ENCODE results near the gene GSPT1.

GSPT1 gene

DNA sequence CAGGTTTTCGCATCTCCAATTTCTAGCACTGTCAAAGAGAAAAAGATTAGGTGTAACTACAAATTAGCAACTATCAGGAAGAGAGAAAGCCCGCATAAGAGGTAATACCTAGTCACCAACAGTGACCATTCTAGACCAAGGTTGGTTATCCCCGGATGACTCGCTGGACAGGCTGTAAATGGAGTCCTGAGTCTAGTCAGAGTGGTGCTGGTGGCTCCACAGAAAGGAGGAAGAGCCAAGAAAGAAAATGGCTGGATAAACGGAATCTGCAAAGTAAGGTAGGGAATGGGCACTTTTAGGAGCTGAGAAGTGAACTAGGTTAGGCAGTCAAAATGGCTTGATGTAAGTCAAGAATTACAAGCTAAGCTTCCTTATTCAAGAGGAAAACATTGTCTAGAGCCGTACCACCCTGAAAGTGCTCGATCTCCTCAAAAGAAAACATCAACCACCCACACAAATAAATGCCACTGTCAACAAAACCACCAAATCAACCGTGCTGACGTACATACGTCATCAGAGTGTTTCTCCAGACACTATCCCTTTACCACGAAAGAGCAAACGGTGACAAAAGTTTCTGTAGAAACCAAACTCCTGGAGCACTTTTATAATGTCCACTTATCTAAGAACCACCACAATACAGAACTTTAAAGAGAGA, 2.2 kb downstream of the GSPT1 start:
- no peak for DNase-seq (ENCODE audit: low read depth)

- peak; percentile 57 for DNase-seq (ENCODE audit: low read depth)
Observed at GRCh38 chr16:11909653-11910545, 5.9 kb downstream of the GSPT1 start.

DNA sequence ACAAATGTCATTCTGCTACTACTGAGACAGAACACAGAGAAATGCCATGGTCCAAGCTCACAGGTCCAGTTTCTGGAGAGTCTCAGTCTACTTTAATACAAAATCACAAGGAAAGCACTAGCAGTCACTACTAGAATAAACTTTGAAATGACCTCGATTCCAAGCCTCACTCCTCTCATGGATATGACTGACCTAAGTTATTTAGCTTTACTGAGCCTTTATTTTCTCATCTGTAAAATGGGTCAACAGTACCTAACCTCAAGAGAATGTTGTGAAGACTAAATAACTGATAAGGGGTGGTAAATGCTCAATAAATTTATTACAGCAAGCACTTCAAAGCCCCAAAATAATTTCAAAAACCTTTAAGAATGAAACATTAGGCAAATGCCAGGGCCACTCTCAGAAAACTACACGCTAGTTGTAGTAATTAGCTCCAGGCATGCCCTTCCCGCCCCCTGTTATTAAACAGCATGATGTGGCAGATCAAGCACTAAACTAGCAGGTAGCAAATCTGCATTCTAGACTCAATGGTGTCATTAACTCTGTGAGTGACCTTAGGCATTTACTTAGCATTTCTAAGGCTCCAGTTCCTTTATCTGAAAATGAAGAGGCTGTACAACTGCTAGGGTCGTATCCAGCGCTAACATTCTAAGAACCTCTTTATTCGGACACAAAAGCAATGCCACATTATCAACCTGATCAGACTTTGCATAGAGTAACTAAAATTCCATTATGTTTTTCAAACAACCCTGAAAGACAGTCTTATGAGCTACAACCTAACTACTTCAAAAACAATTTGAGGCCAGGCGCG, 8.4 kb downstream of the GSPT1 start:
- DNase-seq (ENCODE audit: low read depth): no peak

GRCh38 chr16:11903906-11904305, 11.8 kb downstream of the GSPT1 start:
- no peak for DNase-seq (ENCODE audit: low read depth)

- DNase-seq (ENCODE audit: low read depth): peak; percentile 31
Observed at GRCh38 chr16:11901091-11901490, 14.7 kb downstream of the GSPT1 start.

GRCh38 chr16:11896486-11897176, 19.1 kb downstream of the GSPT1 start:
- DNase-seq (ENCODE audit: low read depth): peak; percentile 87

DNA sequence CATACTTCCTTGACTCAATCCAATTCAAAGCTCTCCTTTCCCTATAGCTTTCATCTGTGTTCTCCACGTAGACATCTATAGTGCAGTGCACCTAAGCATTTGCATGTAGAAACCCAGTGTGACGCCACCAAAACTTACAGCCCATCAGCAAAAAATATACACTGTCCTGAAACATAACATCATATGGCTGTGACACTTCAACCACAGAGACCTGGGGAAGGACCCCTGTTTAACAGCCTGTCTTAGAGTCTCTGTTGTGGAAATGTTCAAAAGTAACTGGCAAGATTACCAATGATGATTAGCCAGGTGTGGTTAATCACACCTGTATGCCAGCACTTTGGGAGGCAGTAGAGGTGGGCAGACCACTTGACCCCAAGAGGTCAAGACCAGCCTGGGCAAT, 22.2 kb downstream of the GSPT1 start:
- DNase-seq (ENCODE audit: low read depth): no peak

DNA sequence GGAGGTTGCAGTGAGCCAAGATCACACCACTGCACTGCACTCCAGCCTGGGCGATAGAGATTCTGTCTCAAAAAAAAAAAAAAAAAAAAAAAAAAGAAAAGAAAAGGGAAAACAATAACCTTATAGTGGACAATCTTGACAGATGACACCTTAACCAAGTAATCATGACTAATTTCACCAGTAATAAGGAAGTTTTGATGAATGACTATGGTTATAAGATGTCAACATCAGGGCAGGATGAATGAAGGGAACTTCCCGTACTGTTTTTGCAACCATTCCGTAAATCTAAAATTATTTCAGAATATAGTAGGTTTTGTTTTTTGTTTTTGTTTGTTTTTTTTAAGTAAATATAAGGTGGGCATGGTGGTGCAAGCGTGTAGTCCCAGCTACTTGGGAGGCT, 23.0 kb downstream of the GSPT1 start:
- DNase-seq (ENCODE audit: low read depth): no peak

DNA sequence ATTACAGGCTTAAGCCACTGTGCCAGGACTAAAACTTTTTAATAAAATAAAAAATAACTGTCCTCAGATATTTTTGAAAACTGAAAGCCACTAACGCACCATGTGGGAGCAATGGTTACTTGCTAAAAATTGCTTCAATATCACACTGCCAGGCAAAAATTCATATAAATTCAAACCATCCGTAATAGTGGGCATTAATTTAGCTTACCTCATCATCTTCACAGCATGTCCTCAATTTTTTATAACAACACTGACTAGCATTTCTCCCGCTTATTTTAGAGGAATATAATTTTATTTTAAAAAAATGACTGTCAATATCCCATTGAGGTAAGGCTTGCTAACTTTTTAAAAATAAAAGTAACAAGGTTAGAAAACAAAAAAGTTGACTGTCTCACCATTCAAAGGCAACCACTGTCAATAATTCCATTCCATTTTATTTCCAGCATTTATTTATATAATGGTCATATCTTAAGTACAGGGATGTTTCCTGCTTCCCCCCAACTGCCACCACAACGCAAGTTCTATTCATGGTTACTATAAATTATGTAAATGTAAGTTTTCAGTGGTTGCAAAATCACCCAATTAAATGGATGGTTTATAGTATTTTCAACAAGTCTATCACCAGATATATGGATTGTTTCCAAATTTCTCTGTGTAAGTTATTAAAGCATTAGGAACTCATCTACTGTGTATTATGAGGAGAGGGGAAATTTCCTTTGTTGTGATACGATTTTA, 25.4 kb downstream of the GSPT1 start:
- DNase-seq (ENCODE audit: low read depth): no peak

- DNase-seq (ENCODE audit: low read depth): no peak
Observed at GRCh38 chr16:11886881-11887280, 28.9 kb downstream of the GSPT1 start.

GRCh38 chr16:11884035-11884434, 31.7 kb downstream of the GSPT1 start:
- no peak for DNase-seq (ENCODE audit: low read depth)

- DNase-seq (ENCODE audit: low read depth): no peak
Observed at GRCh38 chr16:11880007-11880406, 35.7 kb downstream of the GSPT1 start.

GRCh38 chr16:11877374-11877773, 38.4 kb downstream of the GSPT1 start:
- DNase-seq (ENCODE audit: low read depth): peak; percentile 88

- DNase-seq (ENCODE audit: low read depth): no peak
Observed at GRCh38 chr16:11876306-11876705, 39.5 kb downstream of the GSPT1 start.

DNA sequence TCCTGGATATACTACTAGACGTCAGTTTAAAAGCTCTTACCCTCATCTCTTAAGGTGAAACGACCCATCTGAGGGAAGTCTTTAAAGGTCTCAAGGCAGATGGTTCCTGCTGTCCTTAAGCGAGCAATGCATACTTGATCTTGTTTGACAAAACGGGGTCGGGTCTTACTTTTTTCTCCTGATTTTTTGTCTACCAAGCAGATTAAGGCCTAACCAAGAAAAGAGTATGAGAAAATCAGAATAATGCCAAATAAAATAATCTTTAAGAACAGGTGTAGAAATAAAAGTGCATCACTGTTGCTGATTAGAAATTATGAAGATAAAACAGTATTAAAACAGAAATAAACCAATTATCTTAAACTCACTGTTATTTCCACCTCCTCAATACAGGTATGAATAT, 40.0 kb downstream of the GSPT1 start:
- no peak for DNase-seq (ENCODE audit: low read depth)

GRCh38 chr16:11871193-11871592, 44.6 kb downstream of the GSPT1 start:
- peak; percentile 66 for DNase-seq (ENCODE audit: low read depth)

DNA sequence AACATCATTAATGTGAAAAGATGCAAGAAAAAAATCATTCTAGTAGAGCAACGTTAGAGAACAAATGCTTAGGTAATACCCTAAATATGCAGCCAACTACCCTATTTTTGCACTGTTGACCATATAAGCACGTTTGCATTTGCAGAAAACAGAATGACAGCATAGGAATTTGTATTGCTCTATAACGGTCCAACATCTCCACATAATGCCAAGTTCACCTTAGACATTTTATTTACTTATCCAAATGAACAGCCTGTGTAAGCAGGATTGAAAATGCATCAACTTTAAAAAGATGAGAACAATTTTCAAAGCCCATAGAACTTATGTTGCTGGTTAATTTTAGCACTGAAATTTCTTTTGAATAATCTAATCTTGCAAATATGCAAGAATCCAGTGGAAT, 45.4 kb downstream of the GSPT1 start:
- no peak for DNase-seq (ENCODE audit: low read depth)

DNA sequence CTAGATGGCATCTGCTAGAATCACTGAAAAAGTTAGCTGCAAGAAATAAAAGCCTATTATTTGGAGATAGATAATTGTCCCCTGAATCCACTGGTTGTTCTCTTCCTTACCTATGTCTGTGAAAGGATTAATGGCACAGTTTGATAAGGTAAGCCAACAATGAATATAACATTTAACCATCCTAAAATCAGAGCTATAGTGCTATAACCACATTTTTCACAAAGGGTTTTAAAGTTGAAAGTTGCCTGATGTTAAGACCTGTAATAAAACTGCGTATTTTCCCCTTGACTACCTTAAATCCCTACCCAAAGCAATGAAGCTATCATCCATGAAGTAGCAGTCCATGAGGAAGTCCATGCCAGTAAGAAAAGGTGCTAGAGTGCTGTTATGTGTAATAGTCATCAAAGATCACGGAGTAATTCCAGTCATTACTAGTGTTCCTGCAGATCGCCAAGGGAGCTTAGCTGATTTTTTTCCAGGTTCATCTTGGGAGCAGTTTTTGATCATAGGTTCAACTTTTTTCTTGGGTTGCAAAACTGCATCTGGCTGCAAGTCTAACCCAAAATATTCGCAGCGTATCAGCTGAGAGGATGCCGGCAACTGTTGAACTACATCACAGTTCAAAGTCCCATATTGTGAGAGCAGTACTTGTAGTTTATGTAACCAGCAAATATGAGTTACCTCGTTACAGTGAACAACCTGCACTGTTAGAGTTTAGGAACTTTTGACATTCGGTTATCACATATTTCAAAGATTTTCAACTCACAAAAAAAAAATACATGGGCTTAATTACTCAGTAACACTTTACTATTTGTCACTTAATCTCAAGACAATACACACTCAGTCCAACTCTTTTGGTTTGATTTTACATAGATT, 46.2 kb downstream of the GSPT1 start:
- no peak for DNase-seq (ENCODE audit: low read depth)

- DNase-seq (ENCODE audit: low read depth): no peak
Observed at GRCh38 chr16:11868412-11868980, 47.3 kb downstream of the GSPT1 start.

DNA sequence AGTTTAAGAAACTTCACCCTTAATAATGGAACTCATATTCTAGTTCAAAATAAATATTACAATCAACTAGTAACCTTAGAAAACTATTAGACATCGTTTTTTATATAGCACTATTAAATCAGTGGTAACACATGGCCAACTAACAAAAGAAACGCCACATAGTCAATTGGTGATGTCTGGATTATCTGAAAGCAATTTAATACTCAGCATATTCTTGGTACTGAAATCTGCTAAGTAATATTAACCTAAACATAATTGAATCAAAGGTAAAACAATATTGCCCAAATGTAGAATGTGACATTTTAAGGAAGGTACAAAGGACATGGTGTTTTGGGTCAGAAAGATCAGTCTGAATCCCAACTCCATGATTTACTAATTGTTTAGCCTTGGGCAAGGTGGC, 53.3 kb downstream of the GSPT1 start:
- DNase-seq (ENCODE audit: low read depth): no peak

Data from iris pigment epithelial cell (primary cell).